ENCODE data around the gene VASH1. TPM values are rescaled to one million over a fixed set of nuclear protein-coding genes. Genes with fewer than 3 reads are reported as not detected.
A peak's percentile ranks its signal among the peaks of the same experiment; 100 is the strongest.

VASH1 gene
- total RNA-seq (2014; rRNA removed; shearing (Covaris generic); ENCODE audit: low replicate concordance): not detected in 2 replicates

- H4K20me1 ChIP-seq (ENCODE audit: insufficient read depth, low read depth, low read length): no peaks in the 10 kb centered on the region; the same call in 1 of the 2 replicates
- no peaks in the 10 kb centered on the region for H3K79me2 ChIP-seq (ENCODE audit: low read length)
- H3K9ac ChIP-seq (ENCODE audit: low read length): no peak within 1 kb of the TSS
- H3K9me3 ChIP-seq (ENCODE audit: low read length): no peaks in the 10 kb centered on the region
- H3K4me3 ChIP-seq (ENCODE audit: low read length): no peak within 1 kb of the TSS
- no peaks in the 10 kb centered on the region for H3K27me3 ChIP-seq (ENCODE audit: low read length)
- no peak within 1 kb of the TSS for H2AFZ ChIP-seq (ENCODE audit: low read length)
- H3K4me2 ChIP-seq (ENCODE audit: low read depth, low read length, poor library complexity, severe bottlenecking): no peak within 1 kb of the TSS
- no peak for DNase-seq
- no peaks in the 10 kb centered on the region for H3K4me1 ChIP-seq (ENCODE audit: low read length)
- H3K36me3 ChIP-seq (ENCODE audit: insufficient read depth, low read length): no peaks in the 10 kb centered on the region
- no peaks in the 10 kb centered on the region for H3K9me2 ChIP-seq (replicated peaks; ENCODE audit: insufficient read depth, low read length)
- no peak within 1 kb of the TSS for H3K27ac ChIP-seq (ENCODE audit: low read length)
These were observed at the start of gene VASH1 for GRCh38 chr14:76761136-76761959. Gene VASH1 (plus strand): TSS chr14:76761468. CDS start chr14:76762822, 1,354 bp downstream.

- Histone ChIP-seq H3K9me3 (ENCODE audit: low read length) (no peaks in the 10 kb centered on the region), H3K9me2 (replicated peaks; ENCODE audit: insufficient read depth, low read length) (no peaks in the 10 kb centered on the region), H3K27ac (ENCODE audit: low read length) (no peak overlapping the region), H3K4me3 (ENCODE audit: low read length) (no peak overlapping the region), H2AFZ (ENCODE audit: low read length) (no peak overlapping the region), H3K36me3 (ENCODE audit: insufficient read depth, low read length) (no peaks in the 10 kb centered on the region), H3K79me2 (ENCODE audit: low read length) (no peaks in the 10 kb centered on the region), H3K27me3 (ENCODE audit: low read length) (no peaks in the 10 kb centered on the region), H3K9ac (ENCODE audit: low read length) (no peak overlapping the region), H4K20me1 (ENCODE audit: insufficient read depth, low read depth, low read length) (no peaks in the 10 kb centered on the region), H3K4me2 (ENCODE audit: low read depth, low read length, poor library complexity, severe bottlenecking) (no peak overlapping the region), H3K4me1 (ENCODE audit: low read length) (peaks cover 5% of the 10 kb centered on the region; the same call in 1 of the 2 replicates)
- no peak for DNase-seq
These were observed 48.1 kb upstream of the VASH1 start for GRCh38 chr14:76713121-76713520.

- H3K9me2 ChIP-seq (replicated peaks; ENCODE audit: insufficient read depth, low read length): no peaks in the 10 kb centered on the region
- H3K36me3 ChIP-seq (ENCODE audit: insufficient read depth, low read length): no peaks in the 10 kb centered on the region
- no peaks in the 10 kb centered on the region for H3K79me2 ChIP-seq (ENCODE audit: low read length)
- no peak overlapping the region for H3K27ac ChIP-seq (ENCODE audit: low read length)
- peaks cover 5% of the 10 kb centered on the region; the same call in 1 of the 2 replicates for H3K4me1 ChIP-seq (ENCODE audit: low read length)
- no peak overlapping the region for H3K4me2 ChIP-seq (ENCODE audit: low read depth, low read length, poor library complexity, severe bottlenecking)
- no peak for DNase-seq
- H3K9ac ChIP-seq (ENCODE audit: low read length): no peak overlapping the region
- H3K4me3 ChIP-seq (ENCODE audit: low read length): no peak overlapping the region
- no peaks in the 10 kb centered on the region for H4K20me1 ChIP-seq (ENCODE audit: insufficient read depth, low read depth, low read length)
- no peak overlapping the region for H2AFZ ChIP-seq (ENCODE audit: low read length)
- no peaks in the 10 kb centered on the region for H3K27me3 ChIP-seq (ENCODE audit: low read length)
- H3K9me3 ChIP-seq (ENCODE audit: low read length): no peaks in the 10 kb centered on the region
These were observed 46.8 kb upstream of the VASH1 start for GRCh38 chr14:76714470-76714869.

- DNase-seq: no peak
- Histone ChIP-seq H3K4me1 (ENCODE audit: low read length) (peaks cover 5% of the 10 kb centered on the region; the same call in 1 of the 2 replicates), H3K4me3 (ENCODE audit: low read length) (no peak overlapping the region), H2AFZ (ENCODE audit: low read length) (no peak overlapping the region), H3K79me2 (ENCODE audit: low read length) (no peaks in the 10 kb centered on the region), H3K9ac (ENCODE audit: low read length) (no peak overlapping the region), H3K27me3 (ENCODE audit: low read length) (no peaks in the 10 kb centered on the region), H3K9me3 (ENCODE audit: low read length) (no peaks in the 10 kb centered on the region), H3K4me2 (ENCODE audit: low read depth, low read length, poor library complexity, severe bottlenecking) (no peak overlapping the region), H3K27ac (ENCODE audit: low read length) (no peak overlapping the region), H3K36me3 (ENCODE audit: insufficient read depth, low read length) (no peaks in the 10 kb centered on the region), H3K9me2 (replicated peaks; ENCODE audit: insufficient read depth, low read length) (no peaks in the 10 kb centered on the region), H4K20me1 (ENCODE audit: insufficient read depth, low read depth, low read length) (no peaks in the 10 kb centered on the region)
These were observed 46.2 kb upstream of the VASH1 start for GRCh38 chr14:76715101-76715500.

GRCh38 chr14:76715511-76716081 lies 45.7 kb upstream of the VASH1 start:
- Histone ChIP-seq H3K79me2 (ENCODE audit: low read length) (no peaks in the 10 kb centered on the region), H3K27ac (ENCODE audit: low read length) (no peak overlapping the region), H3K9me3 (ENCODE audit: low read length) (no peaks in the 10 kb centered on the region), H3K36me3 (ENCODE audit: insufficient read depth, low read length) (no peaks in the 10 kb centered on the region), H3K9me2 (replicated peaks; ENCODE audit: insufficient read depth, low read length) (no peaks in the 10 kb centered on the region), H2AFZ (ENCODE audit: low read length) (no peak overlapping the region), H3K4me1 (ENCODE audit: low read length) (peaks cover 5% of the 10 kb centered on the region; the same call in 1 of the 2 replicates), H4K20me1 (ENCODE audit: insufficient read depth, low read depth, low read length) (no peaks in the 10 kb centered on the region), H3K27me3 (ENCODE audit: low read length) (no peaks in the 10 kb centered on the region), H3K4me2 (ENCODE audit: low read depth, low read length, poor library complexity, severe bottlenecking) (no peak overlapping the region), H3K9ac (ENCODE audit: low read length) (no peak overlapping the region), H3K4me3 (ENCODE audit: low read length) (no peak overlapping the region)
- DNase-seq: no peak

GRCh38 chr14:76716285-76716684 lies 45.0 kb upstream of the VASH1 start:
- no peaks in the 10 kb centered on the region for H3K9me3 ChIP-seq (ENCODE audit: low read length)
- no peaks in the 10 kb centered on the region for H3K27me3 ChIP-seq (ENCODE audit: low read length)
- no peak overlapping the region for H2AFZ ChIP-seq (ENCODE audit: low read length)
- no peaks in the 10 kb centered on the region for H4K20me1 ChIP-seq (ENCODE audit: insufficient read depth, low read depth, low read length)
- no peaks in the 10 kb centered on the region for H3K36me3 ChIP-seq (ENCODE audit: insufficient read depth, low read length)
- H3K4me2 ChIP-seq (ENCODE audit: low read depth, low read length, poor library complexity, severe bottlenecking): no peak overlapping the region
- H3K27ac ChIP-seq (ENCODE audit: low read length): no peak overlapping the region
- H3K4me3 ChIP-seq (ENCODE audit: low read length): no peak overlapping the region
- no peak for DNase-seq
- peaks cover 5% of the 10 kb centered on the region; the same call in 1 of the 2 replicates for H3K4me1 ChIP-seq (ENCODE audit: low read length)
- H3K9me2 ChIP-seq (replicated peaks; ENCODE audit: insufficient read depth, low read length): no peaks in the 10 kb centered on the region
- no peak overlapping the region for H3K9ac ChIP-seq (ENCODE audit: low read length)
- H3K79me2 ChIP-seq (ENCODE audit: low read length): no peaks in the 10 kb centered on the region

GRCh38 chr14:76717508-76718290 lies 43.6 kb upstream of the VASH1 start:
- no peaks in the 10 kb centered on the region for H3K27me3 ChIP-seq (ENCODE audit: low read length)
- no peaks in the 10 kb centered on the region for H3K79me2 ChIP-seq (ENCODE audit: low read length)
- H3K9ac ChIP-seq (ENCODE audit: low read length): no peak overlapping the region
- H3K9me2 ChIP-seq (replicated peaks; ENCODE audit: insufficient read depth, low read length): no peaks in the 10 kb centered on the region
- H3K4me1 ChIP-seq (ENCODE audit: low read length): peaks cover 5% of the 10 kb centered on the region; the same call in 1 of the 2 replicates
- peak; percentile 50 for DNase-seq
- no peak overlapping the region for H3K4me2 ChIP-seq (ENCODE audit: low read depth, low read length, poor library complexity, severe bottlenecking)
- H3K36me3 ChIP-seq (ENCODE audit: insufficient read depth, low read length): no peaks in the 10 kb centered on the region
- H2AFZ ChIP-seq (ENCODE audit: low read length): peak overlapping the region; percentile 53; the same call in 1 of the 2 replicates
- no peaks in the 10 kb centered on the region for H3K9me3 ChIP-seq (ENCODE audit: low read length)
- H4K20me1 ChIP-seq (ENCODE audit: insufficient read depth, low read depth, low read length): no peaks in the 10 kb centered on the region
- no peak overlapping the region for H3K4me3 ChIP-seq (ENCODE audit: low read length)
- H3K27ac ChIP-seq (ENCODE audit: low read length): no peak overlapping the region

Data from Karpas-422 (cell line).